ENCODE results near the gene CHPF. TPM values are rescaled to one million over a fixed set of nuclear protein-coding genes. Genes with fewer than 3 reads are reported as not detected.

Gene CHPF

Small RNA genes lying within 50 kb of the gene (small RNA-seq; reads per million reads assigned to genes)
- gene MIR3132 (ENCODE audit: insufficient read depth) (not detected), gene RN7SKP213 (ENCODE audit: insufficient read depth) (not detected)
